IMR-90 (cell line): ENCODE results near the gene BCL2L11. TPM values are rescaled to one million over a fixed set of nuclear protein-coding genes. Genes with fewer than 3 reads are reported as not detected.

ENCODE experiments used
- ATAC-seq: fragments of 200-7000 bp; cut with Tn5 transposase; 2 replicates; pipeline ENCODE4 v1.9.1; 2020; ENCODE audit warnings: low read depth, mild to moderate bottlenecking, moderate library complexity
- BruUV-seq: library from RNA; stranded (reverse); fragments of 400-500 nt; replicated peaks from 2 replicates; lab custom pipeline; 2021; lab: Mats Ljungman, UMichigan
- CTCF ChIA-PET: fragments of 300-600 bp; formaldehyde crosslinking; extraction: SDS; loops from one replicate; lab custom pipeline; 2021; ENCODE audit warnings: antibody characterized with exemption; lab: Yijun Ruan, JAX
- POLR2A ChIA-PET: fragments of 300-600 bp; sonication (Branson Sonifier 250); formaldehyde crosslinking; loops from one replicate; lab custom pipeline; 2022; ENCODE audit warnings: antibody characterized with exemption; ENCODE audit not compliant: unreplicated experiment; lab: Charles Lee
- DNase-seq: peaks from one replicate; pipeline ENCODE4 v3.0.0; 2013
- H2AFZ ChIP-seq: replicated peaks from 2 replicates; pipeline ENCODE3; 2013; ENCODE audit warnings: low read length, mild to moderate bottlenecking; ENCODE audit not compliant: poor library complexity
- H2AK5ac ChIP-seq: 2 replicates; pipeline ENCODE4 v1.6.1; 2013; ENCODE audit warnings: low read depth, low read length, inconsistent platforms
- H2AK9ac ChIP-seq: replicated peaks from 2 replicates; pipeline ENCODE3; 2013; ENCODE audit warnings: mild to moderate bottlenecking, low read depth, low read length, moderate library complexity; ENCODE audit not compliant: poor library complexity
- H2BK120ac ChIP-seq: 2 replicates; pipeline ENCODE4 v1.6.1; 2013; ENCODE audit warnings: low read depth, low read length, inconsistent platforms
- H2BK15ac ChIP-seq: 3 replicates; pipeline ENCODE4 v1.6.1; 2013; ENCODE audit warnings: low read depth, low read length, inconsistent platforms
- H2BK20ac ChIP-seq: 2 replicates; pipeline ENCODE4 v1.6.1; 2013; ENCODE audit warnings: low read depth, mild to moderate bottlenecking, inconsistent platforms, low read length, moderate library complexity
- H2BK5ac ChIP-seq: 2 replicates; pipeline ENCODE4 v1.6.1; 2013; ENCODE audit warnings: mild to moderate bottlenecking, low read depth, low read length, inconsistent platforms; ENCODE audit not compliant: poor library complexity, severe bottlenecking
- H3K14ac ChIP-seq: replicated peaks from 2 replicates; pipeline ENCODE4 v1.6.1; 2013; ENCODE audit warnings: low read depth, low read length, inconsistent platforms
- H3K18ac ChIP-seq: 2 replicates; pipeline ENCODE4 v1.6.1; 2013; ENCODE audit warnings: low read depth, low read length, control low read depth
- H3K23ac ChIP-seq: 2 replicates; pipeline ENCODE4 v1.6.1; 2013; ENCODE audit warnings: low read depth, low read length, inconsistent platforms
- H3K27ac ChIP-seq: 2 replicates; pipeline ENCODE4 v1.5.1; 2013; ENCODE audit warnings: mild to moderate bottlenecking, control low read depth, low read length; ENCODE audit not compliant: insufficient read depth
- H3K27me3 ChIP-seq: 2 replicates; pipeline ENCODE4 v1.6.1; 2013; ENCODE audit warnings: low read length; ENCODE audit not compliant: control insufficient read depth, insufficient read depth
- H3K36me3 ChIP-seq: 2 replicates; pipeline ENCODE4 v1.6.1; 2013; ENCODE audit warnings: low read length, mixed read lengths; ENCODE audit not compliant: control insufficient read depth, insufficient read depth
- H3K4ac ChIP-seq: 2 replicates; pipeline ENCODE4 v1.6.1; 2013; ENCODE audit warnings: low read depth, low read length, inconsistent platforms
- H3K4me1 ChIP-seq: 2 replicates; pipeline ENCODE4 v1.6.1; 2013; ENCODE audit warnings: low read length, mixed read lengths; ENCODE audit not compliant: control insufficient read depth, insufficient read depth
- H3K4me2 ChIP-seq: 2 replicates; pipeline ENCODE4 v1.6.1; 2013; ENCODE audit warnings: low read depth, mild to moderate bottlenecking, control low read depth, low read length, moderate library complexity
- H3K4me3 ChIP-seq: 2 replicates; pipeline ENCODE4 v1.5.1; 2013; ENCODE audit warnings: low read depth, mild to moderate bottlenecking, control low read depth, low read length, moderate library complexity; ENCODE audit not compliant: insufficient read depth
- H3K56ac ChIP-seq: 2 replicates; pipeline ENCODE4 v1.6.1; 2013; ENCODE audit warnings: low read length, inconsistent platforms; ENCODE audit not compliant: insufficient read depth; ENCODE audit errors: extremely low read depth
- H3K79me1 ChIP-seq, 2 experiments: 2 replicates each; pipeline ENCODE4 v1.6.1; 2013; ENCODE audit warnings: low read length in 2 of 2, inconsistent platforms in 1 of 2, low read depth in 1 of 2
- H3K9ac ChIP-seq: 2 replicates; pipeline ENCODE4 v1.6.1; 2013; ENCODE audit warnings: low read depth, low read length, control low read depth
- H3K9me1 ChIP-seq: 2 replicates; pipeline ENCODE4 v1.6.1; 2013; ENCODE audit warnings: low read length, inconsistent platforms; ENCODE audit not compliant: insufficient read depth
- H3K9me3 ChIP-seq: 2 replicates; pipeline ENCODE4 v1.6.1; 2013; ENCODE audit warnings: low read length; ENCODE audit not compliant: control insufficient read depth, insufficient read depth
- H4K20me1 ChIP-seq: 2 replicates; pipeline ENCODE4 v1.6.1; 2013; ENCODE audit warnings: low read length, inconsistent platforms; ENCODE audit not compliant: insufficient read depth
- H4K5ac ChIP-seq: 2 replicates; pipeline ENCODE4 v1.6.1; 2013; ENCODE audit warnings: mild to moderate bottlenecking, low read depth, low read length, control low read depth
- H4K8ac ChIP-seq, 2 experiments: 2 replicates each; pipeline ENCODE4 v1.6.1; 2013; ENCODE audit warnings: low read depth in 2 of 2, low read length in 2 of 2, control low read depth in 1 of 2, inconsistent platforms in 1 of 2
- H4K91ac ChIP-seq: 2 replicates; pipeline ENCODE4 v1.6.1; 2013; ENCODE audit warnings: low read depth, low read length, inconsistent platforms; ENCODE audit not compliant: insufficient read depth
- CEBPB ChIP-seq: IDR thresholded peaks from 2 replicates; pipeline ENCODE4 v1.6.1; 2012; ENCODE audit warnings: low read depth, low read length, improper control_type of control experiment
- NFE2L2 ChIP-seq: fragments of 150-350 bp; IDR thresholded peaks from 2 replicates; pipeline ENCODE4 v1.6.1; 2016; ENCODE audit warnings: low read depth, mild to moderate bottlenecking, low read length
- POLR2A ChIP-seq: IDR thresholded peaks from 2 replicates; pipeline ENCODE4 v1.6.1; 2012; ENCODE audit warnings: mild to moderate bottlenecking, low read depth, low read length
- RAD21 ChIP-seq: IDR thresholded peaks from 2 replicates; pipeline ENCODE4 v1.6.1; 2012; ENCODE audit warnings: low read length, improper control_type of control experiment
- WGBS, 2 experiments: methylation state at CpG; one replicate each; pipeline versions ENCODE4 v1.1.5 to v1.1.7; 2013; ENCODE audit warnings: missing lambda C conversion rate in 2 of 2; ENCODE audit not compliant: insufficient read length in 1 of 2; ENCODE audit errors: extremely low coverage in 2 of 2; 5-methylcytosine and 5-hydroxymethylcytosine counted together
- dilution Hi-C: fragments of 300-500 bp; cut with HindIII; formaldehyde crosslinking; loops from one replicate; pipeline ENCODE4 v1.14.3; 2018; ENCODE audit warnings: low sequenced_read_pairs; ENCODE audit not compliant: unreplicated experiment
- in situ Hi-C: fragments of 300-500 bp; cut with MboI; formaldehyde crosslinking; loops from 3 replicates; pipeline ENCODE4 v1.14.3; 2019; ENCODE audit warnings: low sequenced_read_pairs, inconsistent platforms, mixed read lengths
- intact Hi-C: fragments of 100-400 bp; cut with micrococcal nuclease; formaldehyde crosslinking; loops from 2 replicates; pipeline ENCODE4 v1.10.0; 2022
- polyA plus RNA-seq, 3 experiments: library from polyadenylated mRNA; depleted of rRNA; stranded (reverse); fragments of >200 nt; gene quantifications; 2 replicates each; pipeline ENCODE4 v1.2.3, GENCODE V29; 2012; ENCODE audit warnings: low replicate concordance in 1 of 3
- total RNA-seq: library from RNA; depleted of rRNA; stranded (reverse); fragments of >200 nt; gene quantifications from 2 replicates; pipeline ENCODE4 v1.2.3, GENCODE V29; 2012
- TF ChIP-seq, protein P1 (sequence below): conservative IDR thresholded peaks from 2 replicates; pipeline ENCODE4 v1.5.1; 2012; ENCODE audit warnings: mild to moderate bottlenecking, low read depth, low read length, improper control_type of control experiment
- TF ChIP-seq, protein P2 (sequence below): fragments of 150-350 bp; IDR thresholded peaks from 2 replicates; pipeline ENCODE4 v1.6.1; 2016; ENCODE audit warnings: low read depth, mild to moderate bottlenecking, low read length, moderate library complexity, borderline replicate concordance

BCL2L11 gene
- total and polyA plus RNA-seq, 2 of the 4 experiments (the other 2 are of a cell fraction): 1.1 to 1.7 TPM

DNA sequence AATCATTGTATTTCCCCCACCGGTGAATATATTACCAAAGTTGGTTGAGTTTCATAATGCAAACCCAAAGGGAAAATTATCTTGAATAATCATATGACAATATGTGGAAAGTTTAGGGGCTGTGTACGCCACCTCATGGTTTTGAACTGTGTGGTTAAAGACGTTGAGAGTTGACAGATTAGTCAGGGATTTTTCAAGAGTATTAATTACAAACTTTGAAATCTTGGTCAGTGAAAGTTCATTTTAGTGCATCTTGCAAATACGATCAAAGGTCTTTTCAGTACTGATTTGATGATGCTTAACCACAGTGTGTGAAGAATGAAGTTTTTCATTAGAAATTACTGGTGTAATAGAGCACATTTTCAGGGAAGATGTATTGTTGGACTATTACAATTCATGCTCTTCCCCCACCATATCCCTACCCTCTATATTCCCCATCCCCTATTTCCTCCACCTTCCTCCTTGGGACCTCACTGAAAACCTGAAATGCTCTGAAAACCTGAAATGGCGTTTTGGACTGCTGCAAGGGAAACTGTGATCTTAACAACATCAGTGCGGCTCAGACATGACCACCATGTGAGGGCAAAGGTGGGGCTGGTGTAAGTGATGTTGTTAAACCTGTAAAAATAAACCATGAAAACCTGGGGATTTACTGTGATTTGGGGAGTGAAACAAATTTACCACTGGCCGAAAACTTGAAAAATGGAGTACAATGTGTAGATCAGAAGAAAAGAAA is 4.5 kb upstream of the BCL2L11 start:
- H4K5ac ChIP-seq: no peak overlapping the region
- dilution Hi-C loops (no loop called here), in situ Hi-C loops (loop anchor here (5.0 to 10.0 kb wide), 2 partner anchors 559 to 586 kb away; no protein-coding TSS in a partner anchor), intact Hi-C loops (loop anchor here (2.0 kb wide), 2 partner anchors 303 to 587 kb away; no protein-coding TSS in a partner anchor)
- H2BK120ac ChIP-seq: no peak overlapping the region
- H3K14ac ChIP-seq: no peak overlapping the region
- POLR2A ChIA-PET: no interaction called here
- CTCF ChIA-PET: no interaction called here
- no peak overlapping the region for H2AK9ac ChIP-seq
- no peak overlapping the region for H3K4ac ChIP-seq
- DNase-seq (no peak), ATAC-seq (no peak)
- no peak overlapping the region for H4K8ac ChIP-seq
- no peak overlapping the region for H2AK5ac ChIP-seq
- BruUV-seq: no TSS peak
- H3K27me3 ChIP-seq: peaks cover 43% of the 10 kb centered on the region
- H4K91ac ChIP-seq: no peak overlapping the region
- H2BK15ac ChIP-seq: no peak overlapping the region
- peaks cover 2% of the 10 kb centered on the region; the same call in 1 of the 2 replicates for H3K4me1 ChIP-seq
- H2BK20ac ChIP-seq: no peak overlapping the region
- H3K4me2 ChIP-seq: no peak overlapping the region
- H3K9ac ChIP-seq: no peak overlapping the region
- H3K18ac ChIP-seq: no peak overlapping the region
- H3K56ac ChIP-seq: no peak overlapping the region
- peaks cover 9% of the 10 kb centered on the region; the same call in 1 of the 2 replicates for H4K20me1 ChIP-seq
- peaks cover 3% of the 10 kb centered on the region; the same call in 1 of the 2 replicates for H3K9me3 ChIP-seq
- no peak for TF ChIP-seq NFE2L2
- TF ChIP-seq, protein P1, sequence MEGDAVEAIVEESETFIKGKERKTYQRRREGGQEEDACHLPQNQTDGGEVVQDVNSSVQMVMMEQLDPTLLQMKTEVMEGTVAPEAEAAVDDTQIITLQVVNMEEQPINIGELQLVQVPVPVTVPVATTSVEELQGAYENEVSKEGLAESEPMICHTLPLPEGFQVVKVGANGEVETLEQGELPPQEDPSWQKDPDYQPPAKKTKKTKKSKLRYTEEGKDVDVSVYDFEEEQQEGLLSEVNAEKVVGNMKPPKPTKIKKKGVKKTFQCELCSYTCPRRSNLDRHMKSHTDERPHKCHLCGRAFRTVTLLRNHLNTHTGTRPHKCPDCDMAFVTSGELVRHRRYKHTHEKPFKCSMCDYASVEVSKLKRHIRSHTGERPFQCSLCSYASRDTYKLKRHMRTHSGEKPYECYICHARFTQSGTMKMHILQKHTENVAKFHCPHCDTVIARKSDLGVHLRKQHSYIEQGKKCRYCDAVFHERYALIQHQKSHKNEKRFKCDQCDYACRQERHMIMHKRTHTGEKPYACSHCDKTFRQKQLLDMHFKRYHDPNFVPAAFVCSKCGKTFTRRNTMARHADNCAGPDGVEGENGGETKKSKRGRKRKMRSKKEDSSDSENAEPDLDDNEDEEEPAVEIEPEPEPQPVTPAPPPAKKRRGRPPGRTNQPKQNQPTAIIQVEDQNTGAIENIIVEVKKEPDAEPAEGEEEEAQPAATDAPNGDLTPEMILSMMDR: no peak
- TF ChIP-seq, protein P2, sequence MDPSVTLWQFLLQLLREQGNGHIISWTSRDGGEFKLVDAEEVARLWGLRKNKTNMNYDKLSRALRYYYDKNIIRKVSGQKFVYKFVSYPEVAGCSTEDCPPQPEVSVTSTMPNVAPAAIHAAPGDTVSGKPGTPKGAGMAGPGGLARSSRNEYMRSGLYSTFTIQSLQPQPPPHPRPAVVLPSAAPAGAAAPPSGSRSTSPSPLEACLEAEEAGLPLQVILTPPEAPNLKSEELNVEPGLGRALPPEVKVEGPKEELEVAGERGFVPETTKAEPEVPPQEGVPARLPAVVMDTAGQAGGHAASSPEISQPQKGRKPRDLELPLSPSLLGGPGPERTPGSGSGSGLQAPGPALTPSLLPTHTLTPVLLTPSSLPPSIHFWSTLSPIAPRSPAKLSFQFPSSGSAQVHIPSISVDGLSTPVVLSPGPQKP: no peak
- no peak for TF ChIP-seq RAD21
- no peak for TF ChIP-seq CEBPB
- TF ChIP-seq POLR2A: no peak
- WGBS, 2 experiments: 0% methylated on average over 1 of the region's 7 CpGs; no CpG with 5 or more reads in 1 of the 2 experiments
- H2AFZ ChIP-seq: no peak overlapping the region
- H2BK5ac ChIP-seq: no peak overlapping the region
- no peaks in the 10 kb centered on the region for H3K9me1 ChIP-seq
- no peaks in the 10 kb centered on the region for H3K79me1 ChIP-seq
- H3K23ac ChIP-seq: no peak overlapping the region
- no peaks in the 10 kb centered on the region for H3K36me3 ChIP-seq
- H3K27ac ChIP-seq: no peak overlapping the region
- H3K4me3 ChIP-seq: no peak overlapping the region
